Measurements from ENCODE around the gene ZNF689.

Gene ZNF689

GRCh38 chr16:30626236-30626635 lies 16.0 kb upstream of the ZNF689 start:
- Histone ChIP-seq H3K27me3 (0 out of 2 replicates have a peak, but pooled peaks cover 2% of the 10 kb centered on the region), H3K36me3 (no peaks in the 10 kb centered on the region), H3K4me1 (peaks cover 3% of the 10 kb centered on the region; the same call in 1 of the 2 replicates), H3K4me3 (ENCODE audit: low read depth, low read length) (no peak overlapping the region), H3K9me3 (no peaks in the 10 kb centered on the region)
- no peak for TF ChIP-seq CTCF (IDR thresholded peaks at IDR 0.05; ENCODE audit: low read depth, low read length)
- DNase-seq = no peak

- Histone ChIP-seq H3K4me3 (ENCODE audit: low read depth, low read length) (no peak overlapping the region), H3K27me3 (no peaks in the 10 kb centered on the region), H3K9me3 (no peaks in the 10 kb centered on the region), H3K4me1 (no peaks in the 10 kb centered on the region; the same call in none of the 2 replicates), H3K36me3 (no peaks in the 10 kb centered on the region)
- no peak for DNase-seq
- no peak for TF ChIP-seq CTCF (IDR thresholded peaks at IDR 0.05; ENCODE audit: low read depth, low read length)
These were observed 13.5 kb upstream of the ZNF689 start for GRCh38 chr16:30623536-30624283.

GRCh38 chr16:30622455-30623032 lies 12.4 kb upstream of the ZNF689 start:
- no peak for DNase-seq
- Histone ChIP-seq H3K9me3 (no peaks in the 10 kb centered on the region), H3K36me3 (no peaks in the 10 kb centered on the region), H3K27me3 (no peaks in the 10 kb centered on the region), H3K4me1 (no peaks in the 10 kb centered on the region; the same call in 1 of the 2 replicates), H3K4me3 (ENCODE audit: low read depth, low read length) (no peak overlapping the region)
- TF ChIP-seq CTCF (IDR thresholded peaks at IDR 0.05; ENCODE audit: low read depth, low read length) = no peak

GRCh38 chr16:30621765-30622164 lies 11.6 kb upstream of the ZNF689 start:
- no peaks in the 10 kb centered on the region for H3K9me3 ChIP-seq
- no peak overlapping the region for H3K4me3 ChIP-seq (ENCODE audit: low read depth, low read length)
- TF ChIP-seq CTCF (IDR thresholded peaks at IDR 0.05; ENCODE audit: low read depth, low read length) = no peak
- H3K27me3 ChIP-seq = no peaks in the 10 kb centered on the region
- no peaks in the 10 kb centered on the region; the same call in 1 of the 2 replicates for H3K4me1 ChIP-seq
- no peaks in the 10 kb centered on the region for H3K36me3 ChIP-seq
- no peak for DNase-seq

- no peaks in the 10 kb centered on the region for H3K27me3 ChIP-seq
- no peak for TF ChIP-seq CTCF (IDR thresholded peaks at IDR 0.05; ENCODE audit: low read depth, low read length)
- DNase-seq = no peak
These were observed 10.0 kb upstream of the ZNF689 start for GRCh38 chr16:30620169-30620568.

GRCh38 chr16:30619638-30620037 lies 9.4 kb upstream of the ZNF689 start:
- Histone ChIP-seq H3K36me3 (no peaks in the 10 kb centered on the region), H3K4me3 (ENCODE audit: low read depth, low read length) (no peak overlapping the region), H3K27me3 (no peaks in the 10 kb centered on the region), H3K4me1 (peaks cover 7% of the 10 kb centered on the region), H3K9me3 (no peaks in the 10 kb centered on the region)
- TF ChIP-seq CTCF (IDR thresholded peaks at IDR 0.05; ENCODE audit: low read depth, low read length) = no peak
- no peak for DNase-seq

More at GRCh38 chr16:30620169-30620568, 10.0 kb upstream of the ZNF689 start:
- Histone ChIP-seq H3K4me1 (peaks cover 6% of the 10 kb centered on the region), H3K9me3 (no peaks in the 10 kb centered on the region), H3K4me3 (ENCODE audit: low read depth, low read length) (no peak overlapping the region), H3K36me3 (no peaks in the 10 kb centered on the region)
